SK-N-MC (cell line): ENCODE data around the gene XRRA1.
"Not testable (repeated sequence)": the region's sequence is repeated elsewhere in the genome, so short reads cannot be mapped to it uniquely, and the experiment has no call there.

Experiments
- EZH2 ChIP-seq: fragments of 200-600 bp; sonication (generic); IDR thresholded peaks from one replicate; pipeline ENCODE4 v1.6.1; 2017; ENCODE audit warnings: antibody characterized with exemption
- FOXP2 ChIP-seq: optimal IDR thresholded peaks from 2 replicates; pipeline ENCODE3; 2011; ENCODE audit warnings: mild to moderate bottlenecking, moderate library complexity; ENCODE audit not compliant: insufficient read depth; ENCODE audit errors: extremely low read length, control extremely low read depth
- POLR2AphosphoS5 ChIP-seq: IDR thresholded peaks from 2 replicates; pipeline ENCODE4 v1.6.1; 2012; ENCODE audit warnings: mild to moderate bottlenecking, low read depth, low read length, borderline replicate concordance

- TF ChIP-seq POLR2AphosphoS5, EZH2, FOXP2: not testable (repeated sequence)
These were observed 41.3 kb upstream of the XRRA1 start for GRCh38 chr11:74990150-74990549.
